GM19023 (cell line): ENCODE results near the gene ZNF529.
"Not testable (repeated sequence)": the region's sequence is repeated elsewhere in the genome, so short reads cannot be mapped to it uniquely, and the experiment has no call there.

Experiments used
- ATAC-seq: cut with Tn5 transposase; IDR thresholded peaks from one replicate; pipeline ENCODE4 v1.9.1; 2021; ENCODE audit warnings: mild to moderate bottlenecking, moderate library complexity; ENCODE audit not compliant: unreplicated experiment

The ZNF529 gene

DNA sequence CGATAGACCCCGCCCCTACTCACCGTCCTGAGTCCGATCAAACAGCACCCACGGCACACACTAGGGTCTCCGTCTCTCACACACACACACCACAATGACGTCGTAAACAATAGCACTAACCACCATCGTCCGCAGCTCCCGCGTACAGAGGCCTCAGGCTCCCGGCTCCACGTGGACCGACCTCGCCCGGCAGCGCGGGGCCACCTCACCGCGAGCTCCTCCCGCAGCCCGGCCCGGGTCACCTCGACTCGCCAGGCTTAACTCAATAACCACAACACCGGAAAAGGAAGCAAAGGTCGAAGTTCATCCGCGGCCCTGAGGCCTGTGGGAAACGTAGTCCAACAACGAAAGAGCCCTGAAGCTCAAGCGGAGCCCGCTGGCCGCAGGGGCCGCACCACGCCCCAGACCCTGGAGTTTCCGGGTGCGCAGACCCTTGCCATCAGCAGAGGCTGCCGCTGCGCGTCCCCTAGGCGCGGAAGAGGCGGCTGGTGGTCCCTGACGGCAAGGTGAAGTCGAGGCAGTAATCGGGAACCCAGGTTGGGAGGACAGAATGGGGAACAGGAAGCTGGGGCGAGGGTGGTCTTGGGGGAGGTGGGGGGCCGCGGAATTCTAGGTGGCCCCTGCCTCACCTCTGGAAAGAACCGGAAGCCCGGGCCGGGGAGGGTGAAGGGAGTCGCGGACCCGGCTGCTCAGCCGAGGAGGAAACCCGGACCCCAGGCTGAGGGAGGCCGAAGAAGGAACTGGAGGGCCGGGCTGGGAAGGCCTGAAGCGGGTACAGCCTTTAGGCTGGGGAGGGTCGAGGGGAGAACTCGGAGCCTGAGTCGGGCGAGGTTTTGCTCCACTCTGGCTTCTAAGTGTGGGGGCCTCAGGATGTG, at the start of gene ZNF529:
Gene ZNF529 (minus strand): TSS at position 273 of the 875 bp plus-strand sequence. CDS start 946 bp downstream, outside the sequence.
- peak; percentile 90 for ATAC-seq

GRCh38 chr19:36605877-36606478, 32.9 kb upstream of the ZNF529 start:
- ATAC-seq, result no peak

DNA sequence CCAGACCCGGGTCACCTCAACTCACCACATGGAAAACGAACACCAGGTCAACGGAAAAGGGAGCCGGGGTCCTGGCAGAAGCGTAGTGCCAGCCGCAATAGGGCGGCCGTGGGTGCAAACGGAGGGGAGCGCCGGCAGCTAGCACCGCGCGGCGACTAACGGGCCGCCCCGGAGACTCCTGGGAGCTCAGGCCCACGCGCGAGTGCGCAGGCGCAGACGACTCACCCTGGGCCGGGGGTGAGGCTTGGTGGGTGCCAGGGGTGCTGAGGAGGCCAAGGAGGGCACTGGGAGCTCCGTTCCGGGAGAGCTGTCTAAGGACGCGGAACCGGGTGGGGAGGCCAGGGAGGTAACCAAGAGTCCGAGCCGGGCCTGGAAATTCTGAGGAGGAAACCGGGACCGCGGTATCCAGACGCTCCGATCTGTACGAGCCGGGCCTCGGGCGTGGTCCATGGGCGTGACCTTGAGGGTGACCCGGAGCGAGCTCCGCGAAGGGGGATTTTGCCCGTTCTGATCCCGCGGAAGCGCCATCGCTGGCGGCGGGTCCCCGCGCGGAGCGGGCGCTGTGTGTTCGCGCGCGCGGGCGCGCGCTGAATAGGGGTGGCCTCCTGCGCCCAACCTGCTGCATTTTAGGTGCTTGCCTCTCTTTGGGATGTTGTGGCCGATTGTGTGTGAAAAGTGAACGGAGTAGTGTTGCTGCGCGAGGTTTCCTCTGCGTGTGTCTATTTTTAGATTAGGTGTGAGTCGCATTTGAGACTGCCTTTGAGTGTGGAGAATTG, 32.2 kb upstream of the ZNF529 start, which contains the start of gene ZNF382:
Gene ZNF382 (plus strand): TSS at position 213 of the 776 bp plus-strand sequence. CDS start 4,602 bp downstream, outside the sequence.
- ATAC-seq, result peak; percentile 78

- ATAC-seq, result peak; percentile 86
These were observed 31.6 kb upstream of the ZNF529 start for GRCh38 chr19:36604656-36605100.

- ATAC-seq, result not testable (repeated sequence)
These were observed 29.6 kb upstream of the ZNF529 start for GRCh38 chr19:36602681-36603080.

- ATAC-seq, result no peak
These were observed 6.2 kb upstream of the ZNF529 start for GRCh38 chr19:36579255-36579654.

GRCh38 chr19:36577271-36577996, 4.3 kb upstream of the ZNF529 start:
- no peak for ATAC-seq

- ATAC-seq, result no peak
These were observed 1.6 kb upstream of the ZNF529 start for GRCh38 chr19:36574741-36575140.

GRCh38 chr19:36573895-36574720, 1.0 kb upstream of the ZNF529 start:
- no peak for ATAC-seq

DNA sequence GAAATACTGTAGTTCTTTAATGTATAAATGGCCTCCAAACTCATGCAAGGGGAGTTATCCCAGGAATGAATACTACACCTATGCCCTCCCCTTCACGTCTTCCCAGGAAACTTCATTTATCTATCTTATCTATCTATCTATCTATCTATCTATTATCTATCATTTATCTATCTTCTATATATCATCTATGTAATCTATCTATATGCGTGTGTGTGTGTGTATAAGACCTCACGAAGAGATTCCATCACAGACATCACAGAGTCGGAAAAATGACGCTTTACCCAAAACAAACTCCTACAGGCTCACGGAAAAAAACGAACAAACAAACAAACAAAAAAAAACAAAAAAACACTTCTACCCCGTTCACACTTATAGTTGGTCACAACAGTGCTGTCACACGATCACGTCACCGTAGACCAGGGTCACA, 486 bp downstream of the ZNF529 start:
- ATAC-seq, result no peak

DNA sequence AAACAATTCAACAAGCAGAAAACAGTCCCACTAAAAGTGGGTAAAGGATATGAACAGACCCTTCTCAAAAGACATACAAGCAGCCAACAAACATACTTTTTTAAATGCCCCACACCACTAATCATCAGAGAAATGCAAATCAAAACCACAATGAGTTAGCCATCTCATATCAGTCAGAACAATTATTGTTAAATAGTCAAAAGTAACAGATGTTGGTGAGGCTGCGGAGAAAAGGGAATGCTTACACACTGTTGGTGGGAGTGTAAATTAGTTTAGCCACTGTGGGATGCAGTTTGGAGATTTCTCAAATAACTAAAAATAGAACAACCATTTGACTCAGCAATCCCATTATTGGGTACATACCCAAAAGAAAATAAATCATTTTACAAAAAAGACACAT, 8.7 kb downstream of the ZNF529 start:
- ATAC-seq, result no peak

- no peak for ATAC-seq
These were observed 25.9 kb downstream of the ZNF529 start for GRCh38 chr19:36547001-36547732.

DNA sequence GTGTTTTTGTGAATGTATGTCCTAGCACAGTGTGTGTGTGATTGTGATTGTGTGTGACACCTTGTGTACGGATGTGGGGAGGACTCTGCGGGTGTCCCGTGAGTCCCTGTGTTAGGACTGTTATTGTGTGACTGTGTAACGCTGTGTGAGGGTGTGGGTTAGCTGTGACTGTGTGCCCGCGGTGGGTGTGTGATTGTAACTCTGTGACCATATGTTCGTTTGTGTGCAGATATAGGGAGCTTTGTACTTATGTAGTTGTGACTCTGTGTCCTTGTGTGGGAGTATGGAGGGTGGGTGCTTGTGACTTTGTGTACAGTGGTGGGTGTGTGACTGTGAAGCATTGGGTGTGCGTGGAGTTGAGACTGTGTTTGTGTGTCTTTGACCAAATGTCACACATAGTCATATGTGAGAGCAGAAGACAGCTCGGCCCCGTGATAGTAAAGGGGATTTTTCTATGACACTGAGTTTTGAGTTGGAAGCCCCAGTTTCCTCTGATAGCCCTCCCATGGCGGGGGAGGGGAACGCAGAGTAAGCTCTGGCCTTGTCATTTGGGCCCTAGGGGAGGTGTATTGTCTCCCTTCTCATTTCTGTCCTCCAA, 44.1 kb downstream of the ZNF529 start:
- ATAC-seq, result peak; percentile 21

DNA sequence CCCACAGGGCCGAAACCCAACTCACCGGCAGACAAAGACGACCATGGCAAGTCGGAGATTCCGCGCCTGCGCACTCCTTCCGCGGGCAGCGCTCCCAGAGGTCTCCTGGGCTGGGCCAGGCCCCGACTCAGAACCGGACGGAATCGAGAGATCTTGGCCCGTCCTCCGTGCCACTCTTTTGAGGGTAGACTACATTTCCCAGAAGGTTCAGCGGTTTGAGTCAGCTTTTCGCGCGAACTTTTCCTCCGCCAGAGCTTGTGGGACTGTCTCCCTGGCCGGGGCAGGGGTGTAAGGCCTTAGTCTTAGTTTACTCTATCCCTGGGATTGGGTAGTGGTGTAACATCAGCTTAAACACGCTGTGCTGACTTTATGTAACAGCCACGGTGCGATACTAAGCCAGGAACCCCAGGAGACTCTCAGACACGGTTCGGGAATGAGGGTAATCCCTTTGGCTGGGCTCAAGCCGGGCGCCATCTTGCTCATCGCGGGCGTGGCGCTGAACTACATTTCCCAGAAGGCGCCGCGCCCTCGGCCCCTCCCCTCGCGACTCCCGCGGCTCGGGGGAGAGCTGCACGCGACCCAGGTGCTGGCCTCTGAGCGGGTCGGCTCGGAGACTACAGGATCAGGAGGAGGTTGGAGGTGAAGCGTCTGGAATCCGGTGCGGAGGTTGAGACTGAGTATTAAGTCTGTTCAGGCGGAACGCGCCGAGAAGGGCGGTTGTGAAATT, 44.7 kb downstream of the ZNF529 start, which contains the start of gene ZNF260:
Gene ZNF260 (minus strand): TSS at position 78 of the 727 bp plus-strand sequence. CDS start 13,033 bp downstream, outside the sequence.
- peak; percentile 89 for ATAC-seq

GRCh38 chr19:36527873-36528193, 45.3 kb downstream of the ZNF529 start:
- ATAC-seq, result no peak

- ATAC-seq, result no peak
These were observed 45.8 kb downstream of the ZNF529 start for GRCh38 chr19:36527341-36527740.

DNA sequence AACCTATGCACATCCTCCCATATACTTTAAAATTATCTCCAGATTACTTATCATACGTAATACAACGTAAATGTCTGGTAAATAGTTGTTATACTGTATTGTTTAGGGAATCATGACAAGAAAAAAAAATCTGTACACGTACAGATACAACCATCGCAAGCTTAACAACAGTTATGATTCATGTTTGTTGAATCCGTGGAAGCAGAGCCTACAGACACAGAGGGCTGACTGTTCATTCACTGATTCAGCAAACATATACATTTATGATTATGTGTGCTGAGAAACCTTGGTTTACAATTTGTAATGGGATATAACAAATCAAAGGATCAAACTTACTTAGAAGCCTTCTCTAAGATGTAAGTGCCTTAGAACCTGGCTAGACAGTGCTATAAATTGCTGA, 46.5 kb downstream of the ZNF529 start:
- ATAC-seq, result no peak

- no peak for ATAC-seq
These were observed 48.5 kb downstream of the ZNF529 start for GRCh38 chr19:36524617-36525016.
